H9 (cell line): ENCODE data around the gene AQP2. TPM values are rescaled to one million over a fixed set of nuclear protein-coding genes. Genes with fewer than 3 reads are reported as not detected.

Source experiments
- DNase-seq: peaks from one replicate; pipeline ENCODE4 v3.0.0-alpha.2; 2017
- H2AFZ ChIP-seq: one replicate; pipeline ENCODE4 v1.6.1; 2013; ENCODE audit warnings: mild to moderate bottlenecking, low read length, control low read depth, moderate library complexity
- H2AK5ac ChIP-seq: 2 replicates; pipeline ENCODE4 v1.6.1; 2013; ENCODE audit warnings: low read length, control low read depth, mixed read lengths; ENCODE audit not compliant: insufficient read length
- H2BK120ac ChIP-seq: one replicate; pipeline ENCODE4 v1.6.1; 2013; ENCODE audit warnings: low read depth, mild to moderate bottlenecking, low read length, control low read depth, inconsistent platforms; ENCODE audit not compliant: poor library complexity, severe bottlenecking
- H2BK12ac ChIP-seq: 2 replicates; pipeline ENCODE4 v1.6.1; 2013; ENCODE audit warnings: low read length, control low read depth, mixed read lengths, low read depth; ENCODE audit not compliant: insufficient read length
- H2BK15ac ChIP-seq: 2 replicates; pipeline ENCODE4 v1.6.1; 2013; ENCODE audit warnings: low read depth, low read length, control low read depth
- H2BK20ac ChIP-seq: one replicate; pipeline ENCODE4 v1.6.1; 2013; ENCODE audit warnings: low read depth, mild to moderate bottlenecking, low read length, control low read depth, inconsistent platforms; ENCODE audit not compliant: poor library complexity, severe bottlenecking
- H2BK5ac ChIP-seq: 2 replicates; pipeline ENCODE4 v1.6.1; 2013; ENCODE audit warnings: low read length, control low read depth, mixed read lengths; ENCODE audit not compliant: insufficient read length
- H3K14ac ChIP-seq: 2 replicates; pipeline ENCODE4 v1.6.1; 2013; ENCODE audit warnings: low read length, control low read depth; ENCODE audit not compliant: insufficient read depth
- H3K18ac ChIP-seq: 2 replicates; pipeline ENCODE4 v1.6.1; 2013; ENCODE audit warnings: low read depth, mild to moderate bottlenecking, mixed read lengths, low read length, control low read depth; ENCODE audit not compliant: insufficient read length
- H3K23ac ChIP-seq: 2 replicates; pipeline ENCODE4 v1.6.1; 2013; ENCODE audit warnings: low read length, control low read depth, mixed read lengths, low read depth; ENCODE audit not compliant: insufficient read length
- H3K23me2 ChIP-seq: 2 replicates; pipeline ENCODE4 v1.6.1; 2013; ENCODE audit warnings: low read depth, mild to moderate bottlenecking, mixed read lengths, low read length, control low read depth; ENCODE audit not compliant: insufficient read length, poor library complexity, severe bottlenecking
- H3K27ac ChIP-seq: 2 replicates; pipeline ENCODE4 v1.5.1; 2013; ENCODE audit warnings: low read length, control low read depth, mixed read lengths, low read depth; ENCODE audit not compliant: insufficient read length
- H3K27me3 ChIP-seq: 2 replicates; pipeline ENCODE4 v1.6.1; 2013; ENCODE audit warnings: low read length, control low read depth, inconsistent platforms; ENCODE audit not compliant: insufficient read depth
- H3K4ac ChIP-seq: 2 replicates; pipeline ENCODE4 v1.6.1; 2013; ENCODE audit warnings: low read depth, mild to moderate bottlenecking, control low read depth, inconsistent platforms, low read length, moderate library complexity
- H3K4me1 ChIP-seq: 2 replicates; pipeline ENCODE4 v1.6.1; 2013; ENCODE audit warnings: low read length, control low read depth, inconsistent platforms; ENCODE audit not compliant: insufficient read depth
- H3K4me2 ChIP-seq: 2 replicates; pipeline ENCODE4 v1.6.1; 2013; ENCODE audit warnings: low read length, control low read depth, mixed read lengths; ENCODE audit not compliant: insufficient read length, insufficient read depth
- H3K56ac ChIP-seq: 2 replicates; pipeline ENCODE4 v1.6.1; 2013; ENCODE audit warnings: low read depth, mild to moderate bottlenecking, mixed read lengths, low read length, control low read depth; ENCODE audit not compliant: insufficient read length
- H3K79me1 ChIP-seq: 2 replicates; pipeline ENCODE4 v1.6.1; 2013; ENCODE audit warnings: low read depth, mild to moderate bottlenecking, moderate library complexity, low read length, control low read depth, inconsistent platforms; ENCODE audit not compliant: insufficient read depth, poor library complexity, severe bottlenecking
- H3K79me2 ChIP-seq: 2 replicates; pipeline ENCODE4 v1.6.1; 2013; ENCODE audit warnings: low read length, control low read depth, inconsistent platforms; ENCODE audit not compliant: insufficient read depth
- H3K9ac ChIP-seq: 2 replicates; pipeline ENCODE4 v1.6.1; 2013; ENCODE audit warnings: low read length, control low read depth, mixed read lengths; ENCODE audit not compliant: insufficient read length; ENCODE audit errors: extremely low read depth
- H3K9me3 ChIP-seq: one replicate; pipeline ENCODE4 v1.6.1; 2013; ENCODE audit warnings: low read depth, low read length, inconsistent platforms; ENCODE audit not compliant: control insufficient read depth
- H3T11ph ChIP-seq: one replicate; pipeline ENCODE4 v1.6.1; 2013; ENCODE audit warnings: mild to moderate bottlenecking, low read length, control low read depth, inconsistent platforms
- H4K20me1 ChIP-seq: one replicate; pipeline ENCODE4 v1.6.1; 2013; ENCODE audit not compliant: control insufficient read depth, insufficient read length, insufficient read depth
- H4K5ac ChIP-seq: 2 replicates; pipeline ENCODE4 v1.6.1; 2013; ENCODE audit warnings: low read depth, mild to moderate bottlenecking, mixed read lengths, low read length, control low read depth; ENCODE audit not compliant: insufficient read length
- H4K8ac ChIP-seq: replicated peaks from 2 replicates; pipeline ENCODE4 v1.6.1; 2013; ENCODE audit warnings: low read length, control low read depth, mixed read lengths, low read depth; ENCODE audit not compliant: insufficient read length
- H4K91ac ChIP-seq: 2 replicates; pipeline ENCODE4 v1.6.1; 2013; ENCODE audit warnings: low read depth, mild to moderate bottlenecking, moderate library complexity, mixed read lengths, low read length, control low read depth; ENCODE audit not compliant: insufficient read length
- H3K27ac Mint-ChIP-seq, 3 experiments: 2 replicates in 2 of 3; 3 replicates in 1 of 3; pipeline ENCODE4 v1.8.0; 2020 to 2021; ENCODE audit warnings: mixed read lengths in 3 of 3, mild to moderate bottlenecking in 1 of 3, moderate library complexity in 1 of 3
- H3K27me3 Mint-ChIP-seq: 2 replicates; pipeline ENCODE4 v1.8.0; 2021; ENCODE audit warnings: low read depth, mild to moderate bottlenecking, moderate library complexity, mixed read lengths
- H3K36me3 Mint-ChIP-seq, 3 experiments: 2 replicates in 2 of 3; 3 replicates in 1 of 3; pipeline ENCODE4 v1.8.0; 2020 to 2021; ENCODE audit warnings: low read depth in 3 of 3, mixed read lengths in 3 of 3; ENCODE audit not compliant: insufficient read depth in 1 of 3
- H3K4me1 Mint-ChIP-seq, 2 experiments: 2 replicates each; pipeline ENCODE4 v1.8.0; 2020; ENCODE audit warnings: mixed read lengths in 2 of 2
- H3K4me3 Mint-ChIP-seq, 2 experiments: 2 replicates in 1 of 2; 3 replicates in 1 of 2; pipeline ENCODE4 v1.8.0; 2020 to 2021; ENCODE audit warnings: mild to moderate bottlenecking in 2 of 2, mixed read lengths in 2 of 2, moderate library complexity in 1 of 2
- H3K9me3 Mint-ChIP-seq, 2 experiments: 2 replicates in 1 of 2; 3 replicates in 1 of 2; pipeline ENCODE4 v1.8.0; 2020; ENCODE audit warnings: mild to moderate bottlenecking in 2 of 2, mixed read lengths in 2 of 2, moderate library complexity in 1 of 2
- WGBS: extraction: QIAGEN DNeasy Blood & Tissue Kit; methylation state at CpG from one replicate; pipeline ENCODE4 v1.1.7; 2013; ENCODE audit warnings: missing lambda C conversion rate, low lambda C conversion rate, mixed read lengths; ENCODE audit not compliant: insufficient read length; ENCODE audit errors: extremely low coverage; 5-methylcytosine and 5-hydroxymethylcytosine counted together
- total RNA-seq: library from RNA; stranded (reverse); gene quantifications from 2 replicates; pipeline ENCODE4 v1.2.1, GENCODE V29; 2021
- TF ChIP-seq, protein P1 (sequence below): fragments of 200-600 bp; sonication (generic); conservative IDR thresholded peaks from 3 replicates; pipeline ENCODE4 v1.8.0; 2021; ENCODE audit warnings: antibody characterized with exemption, mild to moderate bottlenecking

Gene AQP2
- total RNA-seq, 1 experiment from 2014 or later = not detected

DNA sequence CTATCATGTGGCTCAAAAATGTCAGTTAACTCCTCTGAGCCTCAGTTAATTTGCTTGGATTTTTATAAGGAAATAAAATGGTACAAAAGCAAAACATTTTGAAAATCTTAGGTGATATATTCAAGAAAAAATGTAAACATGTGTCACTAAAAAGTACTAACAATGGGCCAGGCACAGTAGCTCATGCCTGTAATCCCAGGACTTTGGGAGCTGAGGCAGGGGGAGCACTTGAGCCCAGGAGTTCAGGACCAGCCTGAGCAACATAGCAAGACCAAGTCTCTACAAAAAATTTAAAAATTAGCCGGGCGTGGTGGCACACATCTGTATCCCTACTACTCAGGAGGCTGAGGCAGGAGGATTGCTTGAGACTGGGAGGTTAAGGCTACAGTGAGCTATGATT, 47.9 kb downstream of the AQP2 start:
- Histone ChIP-seq H3K4me1 (no peaks in the 10 kb centered on the region), H4K8ac (no peak overlapping the region), H2BK5ac (no peak overlapping the region), H2BK12ac (no peak overlapping the region), H3K27ac (no peak overlapping the region), H4K20me1 (no peaks in the 10 kb centered on the region), H3T11ph (no peak overlapping the region), H3K18ac (no peak overlapping the region), H2AK5ac (no peak overlapping the region), H2BK120ac (no peak overlapping the region), H2BK15ac (no peak overlapping the region), H3K9me3 (no peaks in the 10 kb centered on the region), H3K9ac (no peak overlapping the region), H4K91ac (no peak overlapping the region), H3K4me2 (no peak overlapping the region), H3K79me2 (no peaks in the 10 kb centered on the region), H3K14ac (no peak overlapping the region), H2AFZ (no peak overlapping the region), H4K5ac (no peak overlapping the region), H3K4ac (no peak overlapping the region), H3K79me1 (no peaks in the 10 kb centered on the region), H2BK20ac (no peak overlapping the region), H3K27me3 (no peaks in the 10 kb centered on the region), H3K56ac (no peak overlapping the region), H3K23me2 (no peaks in the 10 kb centered on the region), H3K23ac (no peak overlapping the region)
- no peak for DNase-seq
- Mint-ChIP-seq H3K36me3 (peaks cover 33 to 79% (median 72%) of the 10 kb centered on the region in 3 experiments; a peak in 6 of 7 replicates), H3K27me3 (no peaks in the 10 kb centered on the region), H3K9me3 (no peaks in the 10 kb centered on the region), H3K4me3 (no peak overlapping the region), H3K4me1 (no peaks in the 10 kb centered on the region), H3K27ac (no peak overlapping the region)
- TF ChIP-seq, protein P1, sequence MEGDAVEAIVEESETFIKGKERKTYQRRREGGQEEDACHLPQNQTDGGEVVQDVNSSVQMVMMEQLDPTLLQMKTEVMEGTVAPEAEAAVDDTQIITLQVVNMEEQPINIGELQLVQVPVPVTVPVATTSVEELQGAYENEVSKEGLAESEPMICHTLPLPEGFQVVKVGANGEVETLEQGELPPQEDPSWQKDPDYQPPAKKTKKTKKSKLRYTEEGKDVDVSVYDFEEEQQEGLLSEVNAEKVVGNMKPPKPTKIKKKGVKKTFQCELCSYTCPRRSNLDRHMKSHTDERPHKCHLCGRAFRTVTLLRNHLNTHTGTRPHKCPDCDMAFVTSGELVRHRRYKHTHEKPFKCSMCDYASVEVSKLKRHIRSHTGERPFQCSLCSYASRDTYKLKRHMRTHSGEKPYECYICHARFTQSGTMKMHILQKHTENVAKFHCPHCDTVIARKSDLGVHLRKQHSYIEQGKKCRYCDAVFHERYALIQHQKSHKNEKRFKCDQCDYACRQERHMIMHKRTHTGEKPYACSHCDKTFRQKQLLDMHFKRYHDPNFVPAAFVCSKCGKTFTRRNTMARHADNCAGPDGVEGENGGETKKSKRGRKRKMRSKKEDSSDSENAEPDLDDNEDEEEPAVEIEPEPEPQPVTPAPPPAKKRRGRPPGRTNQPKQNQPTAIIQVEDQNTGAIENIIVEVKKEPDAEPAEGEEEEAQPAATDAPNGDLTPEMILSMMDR = peak; percentile 36; the same call in 2 of the 3 replicates
- no CpG with 5 or more reads among the region's 2 CpGs for WGBS
